Neuronal stem cell (in vitro differentiated cells): ENCODE measurements around the gene EHBP1L1.

Source experiments
- DNase-seq: peaks from one replicate; pipeline ENCODE4 v3.0.0-alpha.2; 2013; ENCODE audit warnings: low spot score
- H2AFZ ChIP-seq: one replicate; pipeline ENCODE4 v1.6.1; 2013; ENCODE audit warnings: mild to moderate bottlenecking, low read length, inconsistent platforms
- H2AK5ac ChIP-seq: 2 replicates; pipeline ENCODE4 v1.6.1; 2013; ENCODE audit warnings: low read depth, mild to moderate bottlenecking, inconsistent platforms, low read length, moderate library complexity, mixed read lengths
- H2BK120ac ChIP-seq: 2 replicates; pipeline ENCODE4 v1.6.1; 2013; ENCODE audit warnings: low read depth, mild to moderate bottlenecking, inconsistent platforms, low read length, moderate library complexity, mixed read lengths
- H2BK12ac ChIP-seq: one replicate; pipeline ENCODE4 v1.6.1; 2013; ENCODE audit warnings: low read length, inconsistent platforms
- H2BK15ac ChIP-seq: 2 replicates; pipeline ENCODE4 v1.6.1; 2013; ENCODE audit warnings: mild to moderate bottlenecking, low read length, inconsistent platforms, mixed read lengths
- H2BK5ac ChIP-seq: one replicate; pipeline ENCODE4 v1.6.1; 2013; ENCODE audit warnings: inconsistent platforms, mild to moderate bottlenecking, low read length, moderate library complexity
- H3K14ac ChIP-seq: one replicate; pipeline ENCODE4 v1.6.1; 2013; ENCODE audit warnings: low read length, inconsistent platforms
- H3K18ac ChIP-seq: 2 replicates; pipeline ENCODE4 v1.6.1; 2013; ENCODE audit warnings: low read length, inconsistent platforms
- H3K23ac ChIP-seq: 2 replicates; pipeline ENCODE4 v1.6.1; 2013; ENCODE audit warnings: low read depth, mild to moderate bottlenecking, mixed read lengths, low read length, inconsistent platforms; ENCODE audit not compliant: poor library complexity
- H3K27ac ChIP-seq: replicated peaks from 3 replicates; pipeline ENCODE4 v1.5.1; 2013; ENCODE audit warnings: low read length, inconsistent platforms
- H3K27me3 ChIP-seq, 3 experiments: 2 replicates each; pipeline ENCODE4 v1.6.1; 2013; ENCODE audit warnings: low read length in 3 of 3, mild to moderate bottlenecking in 2 of 3, inconsistent platforms in 1 of 3, low read depth in 1 of 3, mixed read lengths in 1 of 3, moderate library complexity in 1 of 3; ENCODE audit not compliant: control insufficient read depth in 3 of 3, insufficient read depth in 3 of 3
- H3K36me3 ChIP-seq, 2 donors: replicated peaks in 1 of 2; 2 replicates each; pipeline ENCODE4 v1.6.1; 2013; ENCODE audit warnings: low read length in 2 of 2; ENCODE audit not compliant: control insufficient read depth in 2 of 2, insufficient read depth in 2 of 2
- H3K4ac ChIP-seq: 2 replicates; pipeline ENCODE4 v1.6.1; 2013; ENCODE audit warnings: inconsistent platforms, mild to moderate bottlenecking, low read length, moderate library complexity
- H3K4me1 ChIP-seq, 2 donors: 1 replicate in 1 of 2; 2 replicates in 1 of 2; pipeline ENCODE4 v1.6.1; 2013; ENCODE audit warnings: low read length in 2 of 2, low read depth in 1 of 2; ENCODE audit not compliant: control insufficient read depth in 2 of 2, insufficient read depth in 1 of 2
- H3K4me2 ChIP-seq: one replicate; pipeline ENCODE4 v1.6.1; 2013; ENCODE audit warnings: mild to moderate bottlenecking, low read length, inconsistent platforms; ENCODE audit not compliant: insufficient read depth, poor library complexity, severe bottlenecking
- H3K4me3 ChIP-seq, 2 donors: 2 replicates each; pipeline ENCODE4 v1.5.1; 2013; ENCODE audit warnings: low read length in 2 of 2, mild to moderate bottlenecking in 2 of 2, inconsistent platforms in 1 of 2, moderate library complexity in 1 of 2
- H3K79me1 ChIP-seq: one replicate; pipeline ENCODE4 v1.6.1; 2013; ENCODE audit warnings: low read depth, mild to moderate bottlenecking, inconsistent platforms, low read length, moderate library complexity
- H3K9ac ChIP-seq: one replicate; pipeline ENCODE4 v1.6.1; 2013; ENCODE audit warnings: mild to moderate bottlenecking, low read depth, low read length, inconsistent platforms; ENCODE audit not compliant: poor library complexity
- H3K9me3 ChIP-seq, 2 donors: replicated peaks in 1 of 2; 2 replicates each; pipeline versions ENCODE3 to v1.6.1; 2013; ENCODE audit warnings: low read length in 2 of 2, mild to moderate bottlenecking in 2 of 2, inconsistent platforms in 1 of 2, low read depth in 1 of 2, mixed read lengths in 1 of 2, moderate library complexity in 1 of 2; ENCODE audit not compliant: control insufficient read depth in 2 of 2, insufficient read depth in 1 of 2
- H4K8ac ChIP-seq: one replicate; pipeline ENCODE4 v1.6.1; 2013; ENCODE audit warnings: low read depth, mild to moderate bottlenecking, inconsistent platforms, low read length, moderate library complexity
- H4K91ac ChIP-seq: one replicate; pipeline ENCODE4 v1.6.1; 2013; ENCODE audit warnings: low read length, low read depth, mild to moderate bottlenecking, inconsistent platforms; ENCODE audit not compliant: poor library complexity
- WGBS, 2 donors: extraction: QIAGEN DNeasy Blood & Tissue Kit; methylation state at CpG; one replicate each; pipeline ENCODE4 v1.1.7; 2013; ENCODE audit warnings: missing lambda C conversion rate in 2 of 2, mixed read lengths in 1 of 2; ENCODE audit not compliant: insufficient read length in 2 of 2, insufficient replicate concordance in 1 of 2; ENCODE audit errors: extremely low coverage in 2 of 2; 5-methylcytosine and 5-hydroxymethylcytosine counted together

The EHBP1L1 gene

DNA sequence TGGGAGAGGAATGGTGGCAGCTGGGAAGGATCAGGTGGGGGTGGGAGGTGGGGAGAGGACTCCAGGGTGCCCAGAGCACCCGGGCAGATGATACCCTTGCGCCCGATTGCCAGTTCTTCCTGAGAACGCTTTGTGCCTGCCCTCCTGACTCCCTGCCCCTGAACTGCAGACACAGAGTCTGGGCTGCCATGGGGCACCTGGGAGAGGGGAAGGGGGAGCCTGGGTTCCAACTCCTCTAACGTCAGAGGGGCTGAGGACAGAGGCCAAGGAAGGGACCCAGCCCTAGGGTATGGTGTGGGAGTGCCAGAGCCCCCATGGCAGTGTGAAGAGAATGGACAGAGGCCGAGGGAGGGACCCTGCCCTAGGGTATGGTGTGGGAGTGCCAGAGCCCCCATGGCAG is 20.7 kb downstream of the EHBP1L1 start:
- no peak overlapping the region for H2BK5ac ChIP-seq
- no peak overlapping the region for H4K8ac ChIP-seq
- no peak overlapping the region for H3K14ac ChIP-seq
- no peak overlapping the region for H3K18ac ChIP-seq
- no peak overlapping the region for H2BK12ac ChIP-seq
- no peak overlapping the region for H3K4ac ChIP-seq
- H3K79me1 ChIP-seq: peaks cover 2% of the 10 kb centered on the region
- peaks cover 3 to 4% of the 10 kb centered on the region in 2 donors for H3K4me1 ChIP-seq
- H3K4me3 ChIP-seq: no peak overlapping the region
- no peak overlapping the region for H3K27ac ChIP-seq
- no peak overlapping the region for H2BK120ac ChIP-seq
- H3K27me3 ChIP-seq: peaks cover 0 to 15% (median 6%) of the 10 kb centered on the region in 3 experiments
- no peak overlapping the region for H2AK5ac ChIP-seq
- no peak overlapping the region for H2BK15ac ChIP-seq
- H3K9me3 ChIP-seq: peaks cover 0 to 3% of the 10 kb centered on the region in 2 donors
- peaks cover 18 to 37% of the 10 kb centered on the region in 2 donors for H3K36me3 ChIP-seq
- no peak overlapping the region for H3K4me2 ChIP-seq
- WGBS, 2 donors: no CpG with 5 or more reads among the region's 6 CpGs
- no peak for DNase-seq
- H4K91ac ChIP-seq: no peak overlapping the region
- no peak overlapping the region for H2AFZ ChIP-seq
- H3K9ac ChIP-seq: peak overlapping the region; percentile 37
- no peak overlapping the region for H3K23ac ChIP-seq

DNA sequence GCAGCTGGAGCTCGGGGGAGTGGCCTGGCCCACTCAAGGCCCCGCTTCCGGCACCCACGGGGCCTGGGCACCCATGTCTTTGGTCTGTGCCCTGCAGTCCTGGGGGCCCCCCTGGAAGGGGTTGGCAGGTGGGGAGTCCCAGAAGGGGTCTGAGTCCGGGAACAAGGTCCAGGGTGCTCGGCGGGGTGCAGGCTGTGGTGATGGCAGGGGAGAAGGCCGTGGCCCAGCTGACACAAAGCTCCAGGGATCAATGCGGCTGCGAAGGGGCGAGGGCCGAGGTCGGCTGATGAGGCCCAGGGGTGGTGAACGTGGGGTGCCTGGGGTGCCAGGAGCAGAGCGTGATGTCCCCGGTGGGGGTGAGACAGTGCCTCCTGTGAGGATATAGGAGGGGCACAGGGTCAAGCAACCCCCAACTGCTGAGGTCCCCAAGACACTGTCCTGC is 22.4 kb downstream of the EHBP1L1 start:
- Histone ChIP-seq H3K18ac (no peak overlapping the region), H3K4me2 (no peak overlapping the region), H3K14ac (no peak overlapping the region), H2BK15ac (no peak overlapping the region), H2BK12ac (no peak overlapping the region), H3K9ac (no peak overlapping the region), H3K4ac (no peak overlapping the region), H3K4me3 (no peak overlapping the region), H2AFZ (no peak overlapping the region), H2AK5ac (no peak overlapping the region), H2BK120ac (no peak overlapping the region), H3K36me3 (peaks cover 19 to 45% of the 10 kb centered on the region in 2 donors), H3K23ac (no peak overlapping the region), H3K27me3 (peaks cover 0 to 5% (median 2%) of the 10 kb centered on the region in 3 experiments), H4K91ac (no peak overlapping the region), H2BK5ac (no peak overlapping the region), H3K27ac (no peak overlapping the region), H3K4me1 (peaks cover 0 to 3% of the 10 kb centered on the region in 2 donors), H3K79me1 (peaks cover 2% of the 10 kb centered on the region), H4K8ac (peak overlapping the region; percentile 43), H3K9me3 (no peaks in the 10 kb centered on the region)
- WGBS, 2 donors: no CpG with 5 or more reads among the region's 16 CpGs
- DNase-seq: no peak

DNA sequence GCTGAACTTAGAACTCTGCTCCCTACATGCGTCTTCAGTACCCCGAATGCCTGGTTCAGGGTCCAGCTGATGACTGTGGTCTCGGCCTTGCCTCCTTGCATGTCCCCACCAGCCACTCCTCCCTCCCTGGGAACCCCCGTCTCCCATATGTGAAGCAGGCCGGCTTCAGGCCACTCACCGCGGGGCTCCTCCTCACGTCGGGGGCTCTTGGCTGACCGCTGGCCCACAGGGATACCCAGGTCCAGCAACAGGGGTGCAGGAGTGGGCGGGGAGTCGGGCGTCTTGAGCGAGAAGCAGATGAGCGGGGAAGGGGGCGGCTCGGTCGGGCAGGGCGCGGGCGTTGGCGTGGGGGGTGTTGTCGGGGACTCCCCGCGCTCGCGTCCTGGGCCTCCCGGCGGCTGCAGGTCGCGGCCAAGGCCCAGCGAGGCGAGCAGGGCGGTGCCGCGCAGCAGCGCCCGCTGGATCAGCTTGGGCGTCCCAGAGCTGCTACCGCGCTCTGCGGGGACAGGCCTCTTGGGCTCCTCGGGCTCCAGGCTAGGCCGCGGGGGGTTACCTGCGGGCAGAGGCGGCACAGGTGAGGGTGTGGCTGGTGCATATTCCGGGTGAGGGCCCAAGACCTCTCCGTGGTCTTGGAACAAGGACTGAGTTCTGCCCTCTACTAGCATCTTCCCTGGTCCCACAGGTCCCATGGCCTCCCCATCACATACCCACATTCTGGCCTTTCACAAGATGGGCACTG is 23.5 kb downstream of the EHBP1L1 start:
- peaks cover 26 to 56% of the 10 kb centered on the region in 2 donors for H3K36me3 ChIP-seq
- no peak overlapping the region for H2BK12ac ChIP-seq
- H3K4me3 ChIP-seq: no peak overlapping the region
- H2AK5ac ChIP-seq: no peak overlapping the region
- H3K23ac ChIP-seq: no peak overlapping the region
- no peak overlapping the region for H4K91ac ChIP-seq
- no peak overlapping the region for H3K4me2 ChIP-seq
- peak overlapping the region; percentile 30 for H3K9ac ChIP-seq
- H3K14ac ChIP-seq: no peak overlapping the region
- H3K79me1 ChIP-seq: no peaks in the 10 kb centered on the region
- H4K8ac ChIP-seq: no peak overlapping the region
- H3K9me3 ChIP-seq: no peaks in the 10 kb centered on the region
- H3K27ac ChIP-seq: no peak overlapping the region
- H2BK5ac ChIP-seq: no peak overlapping the region
- H2BK15ac ChIP-seq: no peak overlapping the region
- H3K27me3 ChIP-seq: no peaks in the 10 kb centered on the region
- no peak overlapping the region for H3K4ac ChIP-seq
- H3K18ac ChIP-seq: no peak overlapping the region
- no CpG with 5 or more reads among the region's 49 CpGs for WGBS, 2 donors
- no peaks in the 10 kb centered on the region for H3K4me1 ChIP-seq
- H2AFZ ChIP-seq: no peak overlapping the region
- no peak for DNase-seq
- no peak overlapping the region for H2BK120ac ChIP-seq

DNA sequence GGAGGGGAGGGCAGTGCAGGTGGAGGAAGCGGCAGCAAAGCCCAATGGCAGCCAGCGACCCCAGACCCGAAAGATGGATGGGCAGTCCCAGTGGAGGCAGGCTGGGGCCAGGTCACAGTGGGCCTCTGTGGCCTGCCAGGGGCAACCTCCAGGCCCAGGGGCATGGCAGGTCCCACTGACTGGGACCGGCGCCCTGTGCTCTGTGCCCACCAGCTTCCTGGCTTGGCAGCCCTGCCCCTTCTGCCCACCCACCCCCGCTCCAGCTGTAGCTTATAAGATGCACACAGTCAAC is 24.0 kb downstream of the EHBP1L1 start:
- Histone ChIP-seq H3K9ac (peak overlapping the region; percentile 30), H4K91ac (no peak overlapping the region), H2BK15ac (no peak overlapping the region), H3K36me3 (peaks cover 29 to 61% of the 10 kb centered on the region in 2 donors), H3K4me1 (no peaks in the 10 kb centered on the region), H2BK5ac (no peak overlapping the region), H2AK5ac (no peak overlapping the region), H3K4ac (no peak overlapping the region), H3K27me3 (no peaks in the 10 kb centered on the region), H4K8ac (no peak overlapping the region), H2BK12ac (no peak overlapping the region), H3K18ac (no peak overlapping the region), H3K14ac (no peak overlapping the region), H3K4me2 (no peak overlapping the region), H3K27ac (no peak overlapping the region), H2BK120ac (no peak overlapping the region), H3K4me3 (no peak overlapping the region), H3K23ac (no peak overlapping the region), H2AFZ (no peak overlapping the region), H3K79me1 (no peaks in the 10 kb centered on the region), H3K9me3 (no peaks in the 10 kb centered on the region)
- WGBS, 2 donors: no CpG with 5 or more reads among the region's 6 CpGs
- DNase-seq: no peak
